ENCODE data around the gene IRX2. TPM values are rescaled to one million over a fixed set of nuclear protein-coding genes. Genes with fewer than 3 reads are reported as not detected.

The IRX2 gene
- 0.01 TPM for polyA plus RNA-seq (2013, experiment 1 of 2)
- not detected for polyA plus RNA-seq (2013, experiment 2 of 2)

DNA sequence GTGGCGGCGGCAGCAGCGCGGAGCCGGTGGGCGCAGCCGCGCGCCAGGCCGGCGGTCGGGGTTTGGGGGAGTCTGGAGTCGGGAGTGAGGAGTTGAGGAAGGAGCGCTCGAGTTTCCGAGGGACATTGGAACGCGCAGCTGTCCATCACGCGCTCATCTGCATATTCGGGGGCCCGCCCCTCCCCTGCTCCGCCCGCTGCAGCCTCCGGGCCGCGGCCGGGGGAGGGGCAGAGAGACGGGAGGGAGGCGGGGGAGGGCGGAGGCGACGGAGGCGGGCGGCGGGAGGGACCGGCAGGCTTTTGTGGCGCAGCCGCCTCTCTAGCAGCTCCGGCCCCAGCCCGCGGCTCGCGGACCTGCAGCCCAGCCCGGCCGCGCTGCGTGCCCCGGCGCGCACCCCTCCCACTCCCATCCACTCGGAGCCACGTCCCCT is at the start of gene IRX2:
Gene IRX2 (minus strand): TSS at position 86 of the 430 bp plus-strand sequence. CDS start 264 bp downstream, outside the sequence.
- Histone ChIP-seq H3K4ac (ENCODE audit: low read depth in 1 of 2, low read length in 2 of 2) (no peak within 1 kb of the TSS), H3K27ac (ENCODE audit: low read length, poor library complexity, severe bottlenecking) (no peak within 1 kb of the TSS), H3K4me2 (ENCODE audit: low read length, poor library complexity, severe bottlenecking) (peak within 1 kb of the TSS; percentile 52), H3K27me3 (ENCODE audit: control insufficient read depth in 1 of 2, insufficient read depth in 1 of 2, low read length in 2 of 2) (peaks cover 0 to 59% of the 10 kb centered on the region in 2 experiments), H4K8ac (ENCODE audit: low read length) (no peak within 1 kb of the TSS), H3K9ac (ENCODE audit: low read length) (peak within 1 kb of the TSS; percentile 91), H2AFZ (ENCODE audit: low read depth, low read length) (no peak within 1 kb of the TSS), H2BK12ac (ENCODE audit: low read length in 2 of 2) (no peak within 1 kb of the TSS), H2BK15ac (ENCODE audit: low read depth, poor library complexity, severe bottlenecking) (no peak within 1 kb of the TSS), H3K4me3 (ENCODE audit: insufficient read depth in 1 of 2, low read depth in 1 of 2, low read length in 2 of 2) (peak within 1 kb of the TSS; percentile 24 to 90), H3K9me3 (ENCODE audit: control insufficient read depth, low read length) (no peaks in the 10 kb centered on the region), H3K14ac (ENCODE audit: low read length in 2 of 2) (no peak within 1 kb of the TSS), H3K18ac (ENCODE audit: low read depth in 1 of 2, low read length in 2 of 2) (no peak within 1 kb of the TSS), H4K91ac (ENCODE audit: low read length) (no peak within 1 kb of the TSS), H2BK120ac (ENCODE audit: low read depth, low read length) (no peak within 1 kb of the TSS), H3K79me1 (replicated peaks; ENCODE audit: low read length, poor library complexity, severe bottlenecking) (no peaks in the 10 kb centered on the region), H3K36me3 (ENCODE audit: control insufficient read depth in 1 of 2, insufficient read depth in 2 of 2, low read depth in 1 of 2, low read length in 2 of 2) (peaks cover 0 to 11% of the 10 kb centered on the region in 2 experiments), H2BK5ac (ENCODE audit: low read depth, low read length, poor library complexity, severe bottlenecking) (no peak within 1 kb of the TSS), H2AK5ac (ENCODE audit: low read length, severe bottlenecking) (no peak within 1 kb of the TSS), H3K4me1 (ENCODE audit: control insufficient read depth, insufficient read depth, low read depth, low read length) (peaks cover 19% of the 10 kb centered on the region), H3K23ac (ENCODE audit: low read length in 2 of 2) (no peak within 1 kb of the TSS)
- WGBS: no CpG with 5 or more reads among the region's 53 CpGs
- DNase-seq: no peak

DNA sequence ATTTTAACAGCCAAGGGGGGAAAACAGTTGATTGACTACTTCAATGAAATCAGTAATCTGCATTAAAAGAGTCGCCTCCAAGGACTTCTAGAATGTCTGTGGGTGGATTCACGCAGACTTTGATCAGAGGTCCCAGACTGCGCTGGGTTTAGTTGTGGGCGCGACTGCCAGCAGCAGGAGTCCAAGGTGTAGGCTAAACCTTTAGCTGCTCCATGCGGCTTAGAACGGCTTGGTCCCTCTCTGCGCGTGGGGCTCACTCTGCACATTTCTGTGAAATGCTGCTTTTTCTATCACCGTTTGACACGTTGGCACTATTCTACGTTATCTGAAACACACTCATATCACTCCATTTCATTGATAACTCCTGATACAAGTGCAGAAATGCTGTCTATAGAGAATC is 48.6 kb upstream of the IRX2 start:
- H2AFZ ChIP-seq (ENCODE audit: low read depth, low read length): no peak overlapping the region
- no peak overlapping the region for H3K4me3 ChIP-seq (ENCODE audit: insufficient read depth in 1 of 2, low read depth in 1 of 2, low read length in 2 of 2)
- H2AK5ac ChIP-seq (ENCODE audit: low read length, severe bottlenecking): no peak overlapping the region
- H3K9ac ChIP-seq (ENCODE audit: low read length): no peak overlapping the region
- no peak overlapping the region for H3K23ac ChIP-seq (ENCODE audit: low read length in 2 of 2)
- H3K9me3 ChIP-seq (ENCODE audit: control insufficient read depth, low read length): no peaks in the 10 kb centered on the region
- DNase-seq: no peak
- H3K36me3 ChIP-seq (ENCODE audit: control insufficient read depth in 1 of 2, insufficient read depth in 2 of 2, low read depth in 1 of 2, low read length in 2 of 2): no peaks in the 10 kb centered on the region
- H3K79me1 ChIP-seq (replicated peaks; ENCODE audit: low read length, poor library complexity, severe bottlenecking): no peaks in the 10 kb centered on the region
- no peak overlapping the region for H3K27ac ChIP-seq (ENCODE audit: low read length, poor library complexity, severe bottlenecking)
- no peak overlapping the region for H3K18ac ChIP-seq (ENCODE audit: low read depth in 1 of 2, low read length in 2 of 2)
- WGBS: 85% methylated on average over 11 of the region's 12 CpGs
- H3K4me2 ChIP-seq (ENCODE audit: low read length, poor library complexity, severe bottlenecking): no peak overlapping the region
- no peak overlapping the region for H3K14ac ChIP-seq (ENCODE audit: low read length in 2 of 2)
- H4K91ac ChIP-seq (ENCODE audit: low read length): no peak overlapping the region
- H4K8ac ChIP-seq (ENCODE audit: low read length): no peak overlapping the region
- H3K4me1 ChIP-seq (ENCODE audit: control insufficient read depth, insufficient read depth, low read depth, low read length): no peaks in the 10 kb centered on the region
- no peak overlapping the region for H3K4ac ChIP-seq (ENCODE audit: low read depth in 1 of 2, low read length in 2 of 2)
- H2BK12ac ChIP-seq (ENCODE audit: low read length in 2 of 2): no peak overlapping the region
- H2BK15ac ChIP-seq (ENCODE audit: low read depth, poor library complexity, severe bottlenecking): no peak overlapping the region
- no peak overlapping the region for H2BK5ac ChIP-seq (ENCODE audit: low read depth, low read length, poor library complexity, severe bottlenecking)
- H3K27me3 ChIP-seq (ENCODE audit: control insufficient read depth in 1 of 2, insufficient read depth in 1 of 2, low read length in 2 of 2): no peaks in the 10 kb centered on the region
- H2BK120ac ChIP-seq (ENCODE audit: low read depth, low read length): no peak overlapping the region

DNA sequence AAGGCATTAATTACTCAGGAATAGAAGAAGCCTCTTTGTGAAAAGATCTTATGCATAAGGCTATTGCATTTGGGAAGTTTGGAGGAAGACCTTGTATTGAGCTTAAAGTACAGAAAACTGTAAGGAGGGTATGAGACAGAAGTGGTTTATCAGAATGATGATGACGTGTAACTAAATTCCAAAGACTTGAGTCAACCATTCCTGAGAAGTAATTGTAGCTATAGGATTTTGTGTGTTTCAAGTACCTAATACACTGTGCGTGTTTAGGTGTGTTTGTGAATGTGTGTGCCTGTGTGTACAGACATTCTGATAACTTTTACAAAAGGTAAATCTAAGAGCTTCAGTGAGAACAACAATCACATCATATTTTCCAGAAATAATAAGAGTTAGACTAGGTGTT is 46.5 kb upstream of the IRX2 start:
- Histone ChIP-seq H3K4me1 (ENCODE audit: control insufficient read depth, insufficient read depth, low read depth, low read length) (no peaks in the 10 kb centered on the region), H4K8ac (ENCODE audit: low read length) (no peak overlapping the region), H4K91ac (ENCODE audit: low read length) (no peak overlapping the region), H3K36me3 (ENCODE audit: control insufficient read depth in 1 of 2, insufficient read depth in 2 of 2, low read depth in 1 of 2, low read length in 2 of 2) (no peaks in the 10 kb centered on the region), H3K18ac (ENCODE audit: low read depth in 1 of 2, low read length in 2 of 2) (no peak overlapping the region), H3K79me1 (replicated peaks; ENCODE audit: low read length, poor library complexity, severe bottlenecking) (no peaks in the 10 kb centered on the region), H3K4ac (ENCODE audit: low read depth in 1 of 2, low read length in 2 of 2) (no peak overlapping the region), H3K27me3 (ENCODE audit: control insufficient read depth in 1 of 2, insufficient read depth in 1 of 2, low read length in 2 of 2) (no peaks in the 10 kb centered on the region), H2BK15ac (ENCODE audit: low read depth, poor library complexity, severe bottlenecking) (no peak overlapping the region), H3K9me3 (ENCODE audit: control insufficient read depth, low read length) (peaks cover 6% of the 10 kb centered on the region), H3K9ac (ENCODE audit: low read length) (no peak overlapping the region), H2BK5ac (ENCODE audit: low read depth, low read length, poor library complexity, severe bottlenecking) (no peak overlapping the region), H2AK5ac (ENCODE audit: low read length, severe bottlenecking) (no peak overlapping the region), H3K4me2 (ENCODE audit: low read length, poor library complexity, severe bottlenecking) (no peak overlapping the region), H2BK12ac (ENCODE audit: low read length in 2 of 2) (no peak overlapping the region), H2BK120ac (ENCODE audit: low read depth, low read length) (no peak overlapping the region), H3K4me3 (ENCODE audit: insufficient read depth in 1 of 2, low read depth in 1 of 2, low read length in 2 of 2) (no peak overlapping the region), H3K23ac (ENCODE audit: low read length in 2 of 2) (no peak overlapping the region), H3K14ac (ENCODE audit: low read length in 2 of 2) (no peak overlapping the region), H3K27ac (ENCODE audit: low read length, poor library complexity, severe bottlenecking) (no peak overlapping the region), H2AFZ (ENCODE audit: low read depth, low read length) (no peak overlapping the region)
- no peak for DNase-seq
- WGBS: 37% methylated on average over 1 of the region's 2 CpGs

DNA sequence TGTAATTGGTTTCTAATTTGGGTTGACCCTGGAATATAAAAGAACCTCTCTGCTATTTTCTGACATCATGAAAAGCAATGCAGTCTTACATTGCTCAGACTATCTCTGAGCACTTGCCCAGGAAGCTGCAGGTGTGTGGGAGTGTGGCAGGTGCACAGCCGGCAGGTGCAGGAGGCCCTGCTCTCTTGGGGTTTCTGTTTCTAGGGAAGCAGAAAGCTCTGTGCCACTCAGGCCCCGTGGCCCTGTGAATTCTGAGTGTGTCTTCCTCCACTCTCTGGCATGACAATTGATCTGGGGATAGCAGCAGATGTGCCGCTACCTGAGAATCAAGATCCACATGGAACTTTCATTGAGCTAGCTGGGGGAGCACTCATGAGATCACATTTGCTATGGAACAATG is 45.7 kb upstream of the IRX2 start:
- Histone ChIP-seq H3K18ac (ENCODE audit: low read depth in 1 of 2, low read length in 2 of 2) (no peak overlapping the region), H3K9ac (ENCODE audit: low read length) (no peak overlapping the region), H3K4me1 (ENCODE audit: control insufficient read depth, insufficient read depth, low read depth, low read length) (no peaks in the 10 kb centered on the region)

More for the DNA sequence above, 45.7 kb upstream of the IRX2 start:
- Histone ChIP-seq H3K4me3 (ENCODE audit: insufficient read depth in 1 of 2, low read depth in 1 of 2, low read length in 2 of 2) (no peak overlapping the region), H3K9me3 (ENCODE audit: control insufficient read depth, low read length) (peaks cover 9% of the 10 kb centered on the region), H2AK5ac (ENCODE audit: low read length, severe bottlenecking) (no peak overlapping the region), H3K27me3 (ENCODE audit: control insufficient read depth in 1 of 2, insufficient read depth in 1 of 2, low read length in 2 of 2) (no peaks in the 10 kb centered on the region), H3K23ac (ENCODE audit: low read length in 2 of 2) (no peak overlapping the region), H2AFZ (ENCODE audit: low read depth, low read length) (no peak overlapping the region), H3K14ac (ENCODE audit: low read length in 2 of 2) (no peak overlapping the region), H4K91ac (ENCODE audit: low read length) (no peak overlapping the region), H2BK12ac (ENCODE audit: low read length in 2 of 2) (no peak overlapping the region), H3K27ac (ENCODE audit: low read length, poor library complexity, severe bottlenecking) (no peak overlapping the region), H3K36me3 (ENCODE audit: control insufficient read depth in 1 of 2, insufficient read depth in 2 of 2, low read depth in 1 of 2, low read length in 2 of 2) (no peaks in the 10 kb centered on the region), H3K79me1 (replicated peaks; ENCODE audit: low read length, poor library complexity, severe bottlenecking) (no peaks in the 10 kb centered on the region), H3K4ac (ENCODE audit: low read depth in 1 of 2, low read length in 2 of 2) (no peak overlapping the region), H2BK120ac (ENCODE audit: low read depth, low read length) (no peak overlapping the region), H2BK5ac (ENCODE audit: low read depth, low read length, poor library complexity, severe bottlenecking) (no peak overlapping the region), H3K4me2 (ENCODE audit: low read length, poor library complexity, severe bottlenecking) (no peak overlapping the region), H4K8ac (ENCODE audit: low read length) (no peak overlapping the region), H2BK15ac (ENCODE audit: low read depth, poor library complexity, severe bottlenecking) (no peak overlapping the region)
- WGBS: 71% methylated on average over 3 of the region's 3 CpGs
- no peak for DNase-seq
